HCT116 (cell line): ENCODE measurements around the gene INTS14. TPM values are rescaled to one million over a fixed set of nuclear protein-coding genes. Genes with fewer than 3 reads are reported as not detected.

Experiments
- ATAC-seq: fragments of 200-7000 bp; cut with Tn5 transposase; 2 replicates; pipeline ENCODE4 v1.9.1; 2020; ENCODE audit warnings: mild to moderate bottlenecking, moderate library complexity
- Bru-seq: library from RNA; stranded (reverse); fragments of 400-500 nt; gene quantifications from one replicate; lab custom pipeline; 2021; lab: Mats Ljungman, UMichigan
- BruChase-seq, 2 experiments: library from RNA; stranded (reverse); fragments of 400-500 nt; gene quantifications; one replicate each; lab custom pipeline; 2021; lab: Mats Ljungman, UMichigan
- BruUV-seq: library from RNA; stranded (reverse); fragments of 400-500 nt; replicated peaks from 2 replicates; lab custom pipeline; 2021; lab: Mats Ljungman, UMichigan
- CTCF ChIA-PET: fragments of 300-600 bp; sonication (Branson Sonifier 250); formaldehyde crosslinking; loops from one replicate; lab custom pipeline; 2021; ENCODE audit warnings: antibody characterized with exemption; lab: Charles Lee
- POLR2A ChIA-PET: fragments of 300-600, 350-600 bp; sonication (Branson Sonifier 250); formaldehyde crosslinking; loops from one replicate; lab custom pipeline; 2021; ENCODE audit warnings: antibody characterized with exemption; lab: Charles Lee
- RAD21 ChIA-PET, 2 experiments: fragments of 300-600 bp; sonication (Branson Sonifier 250); formaldehyde crosslinking; loops; one replicate each; lab custom pipeline; 2023; ENCODE audit warnings: low total read pairs in 2 of 2; ENCODE audit not compliant: uncharacterized antibody in 2 of 2, unreplicated experiment in 2 of 2, low non-redundant PET in 1 of 2; lab: Charles Lee
- DNase-seq: peaks from one replicate; pipeline ENCODE4 v3.0.0-alpha.2; 2010; ENCODE audit warnings: low read depth, low spot score
- H2AFZ ChIP-seq: fragments of 200-600 bp; shearing (Covaris generic), sonication (generic); 2 replicates; pipeline ENCODE4 v1.6.1; 2017; ENCODE audit warnings: low read depth, mixed run types, mixed read lengths, antibody characterized with exemption, low read length; ENCODE audit not compliant: poor library complexity, severe bottlenecking
- H3K27ac ChIP-seq: 2 replicates; pipeline ENCODE4 v1.5.1; 2012; ENCODE audit warnings: low read depth, low read length
- H3K27me3 ChIP-seq: fragments of 200-600 bp; sonication (generic); 2 replicates; pipeline ENCODE4 v1.6.1; 2016; ENCODE audit warnings: mixed run types, low read length, mixed read lengths; ENCODE audit not compliant: insufficient read depth
- H3K36me3 ChIP-seq, 2 experiments: fragments of 200-500 bp in 1 of 2; fragments of 200-600 bp in 1 of 2; sonication (Bioruptor generic) in 1 of 2; sonication (generic) in 1 of 2; 2 replicates each; pipeline versions ENCODE4 v1.5.1 to v1.6.1; 2014 to 2016; ENCODE audit warnings: low read length in 2 of 2, inconsistent platforms in 1 of 2, mixed read lengths in 1 of 2, mixed run types in 1 of 2; ENCODE audit not compliant: insufficient read depth in 2 of 2, control insufficient read depth in 1 of 2
- H3K4me1 ChIP-seq, 2 experiments: fragments of 200-600 bp in 1 of 2; sonication (generic) in 1 of 2; 2 replicates each; pipeline versions ENCODE4 v1.5.1 to v1.6.1; 2012 to 2017; ENCODE audit warnings: low read length in 2 of 2, inconsistent platforms in 1 of 2, mild to moderate bottlenecking in 1 of 2, mixed read lengths in 1 of 2, mixed run types in 1 of 2, moderate library complexity in 1 of 2; ENCODE audit not compliant: insufficient read depth in 2 of 2, control insufficient read depth in 1 of 2
- H3K4me2 ChIP-seq: fragments of 200-600 bp; sonication (generic); 2 replicates; pipeline ENCODE4 v1.6.1; 2017; ENCODE audit warnings: mixed run types, low read length, mixed read lengths
- H3K4me3 ChIP-seq, 2 experiments: fragments of 200-600 bp in 1 of 2; sonication (generic) in 1 of 2; replicated peaks in 1 of 2; 2 replicates each; pipeline ENCODE4 v1.5.1; 2011 to 2016; ENCODE audit warnings: low read length in 2 of 2, control low read depth in 1 of 2, low read depth in 1 of 2, mild to moderate bottlenecking in 1 of 2, mixed read lengths in 1 of 2, mixed run types in 1 of 2
- H3K79me2 ChIP-seq: fragments of 200-600 bp; sonication (generic); 2 replicates; pipeline ENCODE4 v1.6.1; 2017; ENCODE audit warnings: mild to moderate bottlenecking, mixed run types, low read length, moderate library complexity, mixed read lengths; ENCODE audit not compliant: insufficient read depth
- H3K9ac ChIP-seq: fragments of 200-600 bp; sonication (generic); 2 replicates; pipeline ENCODE4 v1.6.1; 2016; ENCODE audit warnings: low read length, mixed read lengths
- H3K9me2 ChIP-seq: fragments of 200-600 bp; sonication (generic), shearing (Covaris generic); 2 replicates; pipeline ENCODE4 v1.6.1; 2017; ENCODE audit warnings: mixed run types, mild to moderate bottlenecking, moderate library complexity; ENCODE audit not compliant: insufficient read depth
- H3K9me3 ChIP-seq, 2 experiments: fragments of 200-500 bp in 1 of 2; fragments of 200-600 bp in 1 of 2; sonication (Bioruptor generic) in 1 of 2; sonication (generic) in 1 of 2; 2 replicates each; pipeline ENCODE4 v1.6.1; 2014 to 2017; ENCODE audit warnings: low read length in 2 of 2, mixed read lengths in 2 of 2, inconsistent platforms in 1 of 2, low read depth in 1 of 2, mild to moderate bottlenecking in 1 of 2, mixed run types in 1 of 2, moderate library complexity in 1 of 2; ENCODE audit not compliant: control insufficient read depth in 1 of 2, insufficient read depth in 1 of 2
- H4K20me1 ChIP-seq: fragments of 200-600 bp; sonication (generic), shearing (Covaris generic); 2 replicates; pipeline ENCODE4 v1.6.1; 2017; ENCODE audit warnings: mixed run types, mild to moderate bottlenecking, moderate library complexity; ENCODE audit not compliant: insufficient read depth
- ATF3 ChIP-seq: IDR thresholded peaks from 2 replicates; pipeline ENCODE4 v1.6.1; 2012
- CEBPB ChIP-seq: IDR thresholded peaks from 2 replicates; pipeline ENCODE4 v1.6.1; 2012; ENCODE audit warnings: low read depth
- CTCF ChIP-seq, 3 experiments: fragments of 200-600 bp in 1 of 3; sonication (generic) in 1 of 3; IDR thresholded peaks in 2 of 3; conservative IDR thresholded peaks in 1 of 3; 2 replicates each; pipeline ENCODE4 v1.5.1; 2012 to 2017; ENCODE audit warnings: low read depth in 2 of 3, low read length in 2 of 3, antibody characterized with exemption in 1 of 3, borderline replicate concordance in 1 of 3, control low read depth in 1 of 3, mild to moderate bottlenecking in 1 of 3, mixed read lengths in 1 of 3, mixed run types in 1 of 3, moderate library complexity in 1 of 3; ENCODE audit not compliant: insufficient read depth in 1 of 3
- EGR1 ChIP-seq: IDR thresholded peaks from 2 replicates; pipeline ENCODE4 v1.6.1; 2012; ENCODE audit warnings: low read depth
- ELF1 ChIP-seq: IDR thresholded peaks from 2 replicates; pipeline ENCODE4 v1.6.1; 2012; ENCODE audit warnings: low read depth, borderline replicate concordance
- EZH2 ChIP-seq: fragments of 200-600 bp; sonication (generic); IDR thresholded peaks from 2 replicates; pipeline ENCODE4 v1.6.1; 2017; ENCODE audit warnings: antibody characterized with exemption, mixed run types
- EZH2phosphoT487 ChIP-seq: fragments of 200-600 bp; IDR thresholded peaks from 2 replicates; pipeline ENCODE4 v1.6.1; 2018; ENCODE audit warnings: antibody characterized with exemption, borderline replicate concordance
- FOSL1 ChIP-seq: IDR thresholded peaks from 2 replicates; pipeline ENCODE4 v1.6.1; 2012; ENCODE audit warnings: low read depth
- JUND ChIP-seq: IDR thresholded peaks from 2 replicates; pipeline ENCODE4 v1.6.1; 2012
- MAX ChIP-seq: IDR thresholded peaks from 2 replicates; pipeline ENCODE4 v1.6.1; 2012
- POLR2A ChIP-seq: IDR thresholded peaks from 2 replicates; pipeline ENCODE4 v1.7.0; 2011; ENCODE audit warnings: borderline replicate concordance; ENCODE audit not compliant: insufficient read depth, insufficient read length; ENCODE audit errors: extremely low read depth
- POLR2AphosphoS5 ChIP-seq: IDR thresholded peaks from 2 replicates; pipeline ENCODE4 v1.6.1; 2011; ENCODE audit warnings: mild to moderate bottlenecking, low read depth, low read length, moderate library complexity
- RAD21 ChIP-seq: IDR thresholded peaks from 2 replicates; pipeline ENCODE4 v1.6.1; 2012; ENCODE audit warnings: low read depth, mild to moderate bottlenecking
- REST ChIP-seq: IDR thresholded peaks from 2 replicates; pipeline ENCODE4 v1.6.1; 2012; ENCODE audit warnings: low read depth
- SP1 ChIP-seq: IDR thresholded peaks from 2 replicates; pipeline ENCODE4 v1.6.1; 2012; ENCODE audit warnings: low read depth
- TCF7L2 ChIP-seq: IDR thresholded peaks from 2 replicates; pipeline ENCODE4 v1.7.0; 2011; ENCODE audit warnings: borderline replicate concordance, inconsistent platforms; ENCODE audit not compliant: insufficient read depth, insufficient read length; ENCODE audit errors: extremely low read depth
- YY1 ChIP-seq: IDR thresholded peaks from 2 replicates; pipeline ENCODE4 v1.6.1; 2011; ENCODE audit warnings: low read length, low read depth, moderate library complexity, mild to moderate bottlenecking; ENCODE audit not compliant: insufficient replicate concordance; ENCODE audit errors: extremely low read depth
- ZNF274 ChIP-seq: fragments of 200-500 bp; sonication (Bioruptor generic); IDR thresholded peaks from 2 replicates; pipeline ENCODE4 v1.6.1; 2014; ENCODE audit warnings: mild to moderate bottlenecking, low read depth, low read length, inconsistent platforms
- intact Hi-C: fragments of 100-400 bp; cut with micrococcal nuclease; formaldehyde crosslinking; loops from 2 replicates; pipeline ENCODE4 v1.10.0; 2022
- long read RNA-seq: library from polyadenylated mRNA; unstranded; transcript quantifications from one replicate; pipeline ENCODE4 v2.0.0, GENCODE V29; 2021; ENCODE audit not compliant: unreplicated experiment
- polyA plus RNA-seq: library from polyadenylated mRNA; unstranded; fragments of >200 nt; gene quantifications from 2 replicates; pipeline ENCODE4 v1.2.1, GENCODE V29; 2012; ENCODE audit warnings: missing spikeins
- total RNA-seq: library from RNA; stranded (reverse); gene quantifications from one replicate; pipeline ENCODE4 v1.2.1, GENCODE V29; 2021; ENCODE audit not compliant: unreplicated experiment

INTS14 gene
- total RNA-seq (50.1 TPM), Bru-seq, nascent RNA (percentile 81 among the genes with signal in this experiment), BruChase-seq, experiment 1, labeled RNA remaining after a 6-hour chase (percentile 88 among the genes with signal in this experiment), BruChase-seq, experiment 2, labeled RNA remaining after a 2-hour chase (percentile 79 among the genes with signal in this experiment)
- polyA plus RNA-seq, result 38.1 and 42.0 TPM in 2 replicates
- long read RNA-seq, transcript INTS14-217 (12 exons, 2,615 nt), result major isoform, 43 of 155 reads
- long read RNA-seq, transcript INTS14-201 (12 exons, 2,393 nt), result major isoform, 43 of 155 reads
- long read RNA-seq, partial matches to known transcripts, result 14 of 155 reads
- long read RNA-seq, other reads (novel, unspliced or antisense), result 50 of 155 reads

- Histone ChIP-seq H4K20me1 (no peaks in the 10 kb centered on the region), H3K27me3 (no peaks in the 10 kb centered on the region), H3K4me2 (peak within 1 kb of the TSS; percentile 76), H3K4me1 (peaks cover 15 to 19% of the 10 kb centered on the region in 2 experiments), H3K79me2 (peaks cover 47% of the 10 kb centered on the region), H3K27ac (peak within 1 kb of the TSS; percentile 82), H3K4me3 (peak within 1 kb of the TSS; percentile 72 to 91), H3K36me3 (no peaks in the 10 kb centered on the region; a peak in 1 of 4 replicates), H2AFZ (peak within 1 kb of the TSS; percentile 80), H3K9me2 (no peaks in the 10 kb centered on the region), H3K9ac (peak within 1 kb of the TSS; percentile 96), H3K9me3 (no peaks in the 10 kb centered on the region)
- BruUV-seq, result no TSS peak
- POLR2A ChIA-PET, result interaction anchor here (0.9 to 1.6 kb wide), 7 partner anchors 10 to 259 kb away, joined by 3 to 7 read pairs (median 3); partner anchors contain the start of genes DENND4A and SLC24A1
- peak; percentile 91 for DNase-seq
- CTCF ChIA-PET, result interaction anchor here (1.0 to 1.3 kb wide), 2 partner anchors 9 to 221 kb away, joined by 3 read pairs; no protein-coding TSS in a partner anchor
- intact Hi-C loops, result loop anchor here (5.0 kb wide), 1 partner anchor 291 kb away; no protein-coding TSS in a partner anchor
- ATAC-seq, result peak; percentile 99
- RAD21 ChIA-PET, result interaction anchor here (0.5 to 0.8 kb wide), 2 partner anchors 221 to 283 kb away, joined by 3 read pairs; no protein-coding TSS in a partner anchor
- TF ChIP-seq FOSL1 (peak; percentile 3; the same call in 1 of the 2 replicates), MAX (peak; percentile 91), CEBPB (no peak), EZH2 (no peak), YY1 (peak; percentile 88), RAD21 (peak; percentile 68), SP1 (peak; percentile 87), JUND (no peak), CTCF (IDR thresholded peaks at IDR 0.05 in 2 of 3, conservative IDR thresholded peaks at IDR 0.05 in 1 of 3; ENCODE audit: borderline replicate concordance in 1 of 3, insufficient read depth in 1 of 3, low read depth in 2 of 3, low read length in 2 of 3) (peak; percentile 21 to 58 (median 42); a peak in 5 of 6 replicates), POLR2AphosphoS5 (peak; percentile 97), REST (no peak), ELF1 (peak; percentile 51; the same call in 1 of the 2 replicates), EGR1 (no peak), ATF3 (no peak), EZH2phosphoT487 (no peak), TCF7L2 (peak; percentile 54), ZNF274 (no peak), POLR2A (peak; percentile 79)
These were observed at the start of gene INTS14 for GRCh38 chr15:65610871-65611718. TSS of gene INTS14 (minus strand) at chr15:65611131. CDS start at chr15:65607380, 3,751 bp downstream.
